HEK293T (cell line): Measurements from ENCODE around the gene ZBTB42.

Experiments used
- ELF4 ChIP-seq: fragments of 450-650 bp; IDR thresholded peaks from 2 replicates; pipeline ENCODE4 v1.6.1; 2017; ENCODE audit warnings: antibody characterized with exemption
- FOXA1 ChIP-seq: fragments of 450-650 bp; IDR thresholded peaks from 2 replicates; pipeline ENCODE4 v1.6.1; 2016; ENCODE audit warnings: mild to moderate bottlenecking
- FOXK2 ChIP-seq: fragments of 450-650 bp; IDR thresholded peaks from 2 replicates; pipeline ENCODE4 v1.6.1; 2016; ENCODE audit warnings: mild to moderate bottlenecking
- FOXM1 ChIP-seq: fragments of 450-650 bp; IDR thresholded peaks from 2 replicates; pipeline ENCODE4 v1.6.1; 2017; ENCODE audit warnings: mild to moderate bottlenecking, borderline replicate concordance
- HDGF ChIP-seq: fragments of 450-650 bp; IDR thresholded peaks from 2 replicates; pipeline ENCODE4 v1.6.1; 2017; ENCODE audit warnings: antibody characterized with exemption, borderline replicate concordance
- L3MBTL2 ChIP-seq: fragments of 450-650 bp; conservative IDR thresholded peaks from 2 replicates; pipeline ENCODE4 v1.6.1; 2016; ENCODE audit warnings: mild to moderate bottlenecking
- LEF1 ChIP-seq: fragments of 450-650 bp; IDR thresholded peaks from 2 replicates; pipeline ENCODE4 v1.6.1; 2017; ENCODE audit warnings: mild to moderate bottlenecking, borderline replicate concordance
- NFRKB ChIP-seq: fragments of 450-650 bp; IDR thresholded peaks from 2 replicates; pipeline ENCODE4 v1.6.1; 2016; ENCODE audit warnings: mild to moderate bottlenecking, moderate library complexity
- PKNOX1 ChIP-seq: fragments of 450-650 bp; IDR thresholded peaks from 2 replicates; pipeline ENCODE4 v1.6.1; 2016
- SP1 ChIP-seq: fragments of 450-650 bp; IDR thresholded peaks from 2 replicates; pipeline ENCODE4 v1.6.1; 2017
- SUZ12 ChIP-seq: fragments of 450-650 bp; IDR thresholded peaks from 2 replicates; pipeline ENCODE4 v1.6.1; 2016; ENCODE audit warnings: mild to moderate bottlenecking
- TARDBP ChIP-seq: fragments of 450-650 bp; IDR thresholded peaks from 2 replicates; pipeline ENCODE4 v1.6.1; 2016
- ZNF384 ChIP-seq: fragments of 450-650 bp; IDR thresholded peaks from 2 replicates; pipeline ENCODE4 v1.6.1; 2016

- TF ChIP-seq PKNOX1 (no peak), TARDBP (no peak), ELF4 (no peak), ZNF384 (no peak), SP1 (no peak), SUZ12 (no peak), FOXA1 (no peak), LEF1 (no peak), FOXM1 (no peak), FOXK2 (no peak), HDGF (no peak), NFRKB (no peak), L3MBTL2 (no peak)
Measured at GRCh38 chr14:104791425-104791824, 9.5 kb upstream of the ZBTB42 start.
